ENCODE measurements around the gene ZNF441. TPM values are rescaled to one million over a fixed set of nuclear protein-coding genes. Genes with fewer than 3 reads are reported as not detected.
A peak's percentile ranks its signal among the peaks of the same experiment; 100 is the strongest.

Gene ZNF441
- total and polyA plus RNA-seq, 4 donors: 1.8 to 7.4 (median 5.7) TPM

- TF ChIP-seq HNF4G (IDR thresholded peaks at IDR 0.05) (no peak), JUND (IDR thresholded peaks at IDR 0.05) (no peak), FOXA2 (IDR thresholded peaks at IDR 0.05) (no peak), RXRA (IDR thresholded peaks at IDR 0.05) (no peak), EGR1 (IDR thresholded peaks at IDR 0.05; ENCODE audit: low read depth in 2 of 2) (no peak), REST (IDR thresholded peaks at IDR 0.05) (no peak), TAF1 (conservative IDR thresholded peaks at IDR 0.05) (no peak), FOXA1 (IDR thresholded peaks at IDR 0.05) (no peak), NR2F2 (IDR thresholded peaks at IDR 0.05) (no peak), GABPA (IDR thresholded peaks at IDR 0.05 in 1 of 2, conservative IDR thresholded peaks at IDR 0.05 in 1 of 2) (no peak), RAD21 (IDR thresholded peaks at IDR 0.05) (no peak), ZBTB33 (IDR thresholded peaks at IDR 0.05) (no peak), MAX (IDR thresholded peaks at IDR 0.05) (no peak), CTCF (IDR thresholded peaks at IDR 0.05; ENCODE audit: low read depth, low read length, missing input control) (no peak), HNF4A (conservative IDR thresholded peaks at IDR 0.05) (no peak), ATF3 (IDR thresholded peaks at IDR 0.05) (no peak), YY1 (IDR thresholded peaks at IDR 0.05) (no peak), SP1 (IDR thresholded peaks at IDR 0.05) (no peak)
- Histone ChIP-seq H3K9ac (ENCODE audit: low read depth in 1 of 2, low read length in 2 of 2) (no peak overlapping the region), H3K27ac (ENCODE audit: low read depth in 1 of 2, low read length in 2 of 2) (no peak overlapping the region), H3K4me3 (ENCODE audit: low read depth in 1 of 3, low read length in 3 of 3) (peak overlapping the region in 1 of 3 donors; percentile 5), H3K9me3 (ENCODE audit: control insufficient read depth in 4 of 4, low read length in 3 of 4) (peaks cover 0 to 4% (median 2%) of the 10 kb centered on the region in 4 donors), H3K36me3 (ENCODE audit: control insufficient read depth in 4 of 4, insufficient read depth in 3 of 4, low read depth in 1 of 4, low read length in 3 of 4) (no peaks in the 10 kb centered on the region), H3K27me3 (ENCODE audit: control insufficient read depth in 4 of 4, insufficient read depth in 4 of 4, low read length in 3 of 4) (no peaks in the 10 kb centered on the region), H3K4me1 (ENCODE audit: control insufficient read depth in 4 of 4, insufficient read depth in 4 of 4, low read length in 3 of 4) (peaks cover 3 to 16% (median 9%) of the 10 kb centered on the region in 4 donors)
- DNase-seq (ENCODE audit: low spot score): no peak
- 89% methylated on average over 1 of the region's 1 CpG for WGBS
Observed at GRCh38 chr19:11763611-11764010, 3.2 kb upstream of the ZNF441 start.
